Activated CD8-positive, alpha-beta T cell treated with anti-CD3 and anti-CD28 coated beads for 36 hours (primary cell): ENCODE data around the gene DOK6. TPM values are rescaled to one million over a fixed set of nuclear protein-coding genes. Genes with fewer than 3 reads are reported as not detected.

ENCODE experiments used
- ATAC-seq: fragments of 200-7000 bp; cut with Tn5 transposase; one replicate; pipeline ENCODE4 v1.10.0; 2021; ENCODE audit warnings: mild to moderate bottlenecking, moderate library complexity
- CTCF ChIA-PET: fragments of 350-600 bp; sonication (Branson Sonifier 250); formaldehyde crosslinking; loops from one replicate; lab custom pipeline; 2021; ENCODE audit warnings: antibody characterized with exemption; lab: Charles Lee
- POLR2A ChIA-PET: fragments of 350-600 bp; sonication (Branson Sonifier 250); formaldehyde crosslinking; loops from one replicate; lab custom pipeline; 2021; ENCODE audit warnings: antibody characterized with exemption; lab: Charles Lee
- DNase-seq: peaks from one replicate; pipeline ENCODE4 v3.0.0-alpha.2; 2020
- H3K27ac Mint-ChIP-seq: one replicate; pipeline ENCODE4 v1.8.0; 2021; ENCODE audit warnings: mild to moderate bottlenecking, mixed read lengths
- H3K27me3 Mint-ChIP-seq: one replicate; pipeline ENCODE4 v1.8.0; 2021; ENCODE audit warnings: mixed read lengths
- H3K36me3 Mint-ChIP-seq: one replicate; pipeline ENCODE4 v1.8.0; 2021; ENCODE audit warnings: low read depth, mixed read lengths
- H3K4me1 Mint-ChIP-seq: one replicate; pipeline ENCODE4 v1.8.0; 2021; ENCODE audit warnings: low read depth, mixed read lengths
- H3K4me3 Mint-ChIP-seq: one replicate; pipeline ENCODE4 v1.8.0; 2021; ENCODE audit warnings: mild to moderate bottlenecking, moderate library complexity, mixed read lengths
- H3K9me3 Mint-ChIP-seq: one replicate; pipeline ENCODE4 v1.8.0; 2021; ENCODE audit warnings: mixed read lengths
- CTCF ChIP-seq: fragments of 200-600 bp; IDR thresholded peaks from one replicate; pipeline ENCODE4 v1.8.0; 2022; ENCODE audit warnings: antibody characterized with exemption, mild to moderate bottlenecking
- intact Hi-C: fragments of 100-400 bp; cut with micrococcal nuclease; formaldehyde crosslinking; loops from one replicate; pipeline ENCODE4 v1.10.0; 2022
- total RNA-seq, 2 experiments: library from RNA; stranded (reverse); gene quantifications; one replicate each; pipeline ENCODE4 v1.2.3, GENCODE V29; 2021

Gene DOK6
- total RNA-seq, 2 experiments from 2014 or later: not detected

- ATAC-seq (peak; percentile 84), DNase-seq (peak; percentile 26)
- Mint-ChIP-seq H3K36me3 (no peaks in the 10 kb centered on the region), H3K27ac (no peak overlapping the region), H3K4me3 (no peak overlapping the region), H3K4me1 (no peaks in the 10 kb centered on the region), H3K27me3 (peaks cover 3% of the 10 kb centered on the region), H3K9me3 (no peaks in the 10 kb centered on the region)
- TF ChIP-seq CTCF: peak; percentile 31
- intact Hi-C loops: loop anchor here (5.0 kb wide), 1 partner anchor 451 kb away; no protein-coding TSS in a partner anchor
- CTCF ChIA-PET: interaction anchor here (0.7 to 0.9 kb wide), 2 partner anchors 430 to 663 kb away, joined by 4 to 5 read pairs; no protein-coding TSS in a partner anchor
- POLR2A ChIA-PET: no interaction called here
Measured at GRCh38 chr18:69636529-69637301, 236.0 kb downstream of the DOK6 start.

GRCh38 chr18:69638056-69638455, 237.4 kb downstream of the DOK6 start:
- Mint-ChIP-seq H3K27me3 (peaks cover 3% of the 10 kb centered on the region), H3K36me3 (no peaks in the 10 kb centered on the region), H3K4me1 (no peaks in the 10 kb centered on the region), H3K9me3 (no peaks in the 10 kb centered on the region), H3K4me3 (no peak overlapping the region), H3K27ac (no peak overlapping the region)
- DNase-seq (no peak), ATAC-seq (no peak)
- TF ChIP-seq CTCF: no peak
- POLR2A ChIA-PET: no interaction called here
- CTCF ChIA-PET: interaction anchor here (1.2 kb wide), 1 partner anchor 9 kb away, joined by 3 read pairs; no protein-coding TSS in a partner anchor
- intact Hi-C loops: loop anchor here (5.0 kb wide), 1 partner anchor 449 kb away; no protein-coding TSS in a partner anchor

GRCh38 chr18:69647702-69648101, 247.0 kb downstream of the DOK6 start:
- Mint-ChIP-seq H3K4me3 (no peak overlapping the region), H3K27ac (no peak overlapping the region), H3K27me3 (peaks cover 5% of the 10 kb centered on the region), H3K36me3 (no peaks in the 10 kb centered on the region), H3K9me3 (no peaks in the 10 kb centered on the region), H3K4me1 (no peaks in the 10 kb centered on the region)
- no peak for ATAC-seq
- intact Hi-C loops: no loop called here
- DNase-seq: no peak
- no peak for TF ChIP-seq CTCF
- POLR2A ChIA-PET: no interaction called here
- CTCF ChIA-PET: interaction anchor here (0.6 kb wide), 1 partner anchor 9 kb away, joined by 3 read pairs; no protein-coding TSS in a partner anchor

- no peak for DNase-seq
- H3K4me1 Mint-ChIP-seq: no peaks in the 10 kb centered on the region
- ChIA-PET CTCF (no interaction called here), POLR2A (no interaction called here)
- H3K36me3 Mint-ChIP-seq: no peaks in the 10 kb centered on the region
- no peak for ATAC-seq
- H3K4me3 Mint-ChIP-seq: no peak overlapping the region
- peaks cover 5% of the 10 kb centered on the region for H3K27me3 Mint-ChIP-seq
- intact Hi-C loops: no loop called here
- no peak for TF ChIP-seq CTCF
- H3K9me3 Mint-ChIP-seq: no peaks in the 10 kb centered on the region
- H3K27ac Mint-ChIP-seq: no peak overlapping the region
Measured at GRCh38 chr18:69648486-69648885, 247.8 kb downstream of the DOK6 start.

- ChIA-PET POLR2A (no interaction called here), CTCF (no interaction called here)
- ATAC-seq (no peak), DNase-seq (no peak)
- H3K9me3 Mint-ChIP-seq: no peaks in the 10 kb centered on the region
- no peaks in the 10 kb centered on the region for H3K36me3 Mint-ChIP-seq
- H3K27me3 Mint-ChIP-seq: peaks cover 5% of the 10 kb centered on the region
- TF ChIP-seq CTCF: no peak
- H3K4me1 Mint-ChIP-seq: no peaks in the 10 kb centered on the region
- no peak overlapping the region for H3K27ac Mint-ChIP-seq
- no peak overlapping the region for H3K4me3 Mint-ChIP-seq
- intact Hi-C loops: no loop called here
Measured at GRCh38 chr18:69649684-69650083, 249.0 kb downstream of the DOK6 start.
